H9 (cell line): ENCODE results near the gene SPATA20. TPM values are rescaled to one million over a fixed set of nuclear protein-coding genes. Genes with fewer than 3 reads are reported as not detected.

Experiments used
- DNase-seq: peaks from one replicate; pipeline ENCODE4 v3.0.0-alpha.2; 2017
- H2AFZ ChIP-seq: one replicate; pipeline ENCODE4 v1.6.1; 2013; ENCODE audit warnings: mild to moderate bottlenecking, low read length, control low read depth, moderate library complexity
- H2AK5ac ChIP-seq: 2 replicates; pipeline ENCODE4 v1.6.1; 2013; ENCODE audit warnings: low read length, control low read depth, mixed read lengths; ENCODE audit not compliant: insufficient read length
- H2BK120ac ChIP-seq: one replicate; pipeline ENCODE4 v1.6.1; 2013; ENCODE audit warnings: low read depth, mild to moderate bottlenecking, low read length, control low read depth, inconsistent platforms; ENCODE audit not compliant: poor library complexity, severe bottlenecking
- H2BK12ac ChIP-seq: 2 replicates; pipeline ENCODE4 v1.6.1; 2013; ENCODE audit warnings: low read length, control low read depth, mixed read lengths, low read depth; ENCODE audit not compliant: insufficient read length
- H2BK15ac ChIP-seq: 2 replicates; pipeline ENCODE4 v1.6.1; 2013; ENCODE audit warnings: low read depth, low read length, control low read depth
- H2BK20ac ChIP-seq: one replicate; pipeline ENCODE4 v1.6.1; 2013; ENCODE audit warnings: low read depth, mild to moderate bottlenecking, low read length, control low read depth, inconsistent platforms; ENCODE audit not compliant: poor library complexity, severe bottlenecking
- H2BK5ac ChIP-seq: 2 replicates; pipeline ENCODE4 v1.6.1; 2013; ENCODE audit warnings: low read length, control low read depth, mixed read lengths; ENCODE audit not compliant: insufficient read length
- H3K14ac ChIP-seq: 2 replicates; pipeline ENCODE4 v1.6.1; 2013; ENCODE audit warnings: low read length, control low read depth; ENCODE audit not compliant: insufficient read depth
- H3K18ac ChIP-seq: 2 replicates; pipeline ENCODE4 v1.6.1; 2013; ENCODE audit warnings: low read depth, mild to moderate bottlenecking, mixed read lengths, low read length, control low read depth; ENCODE audit not compliant: insufficient read length
- H3K23ac ChIP-seq: 2 replicates; pipeline ENCODE4 v1.6.1; 2013; ENCODE audit warnings: low read length, control low read depth, mixed read lengths, low read depth; ENCODE audit not compliant: insufficient read length
- H3K23me2 ChIP-seq: 2 replicates; pipeline ENCODE4 v1.6.1; 2013; ENCODE audit warnings: low read depth, mild to moderate bottlenecking, mixed read lengths, low read length, control low read depth; ENCODE audit not compliant: insufficient read length, poor library complexity, severe bottlenecking
- H3K27ac ChIP-seq: 2 replicates; pipeline ENCODE4 v1.5.1; 2013; ENCODE audit warnings: low read length, control low read depth, mixed read lengths, low read depth; ENCODE audit not compliant: insufficient read length
- H3K27me3 ChIP-seq: 2 replicates; pipeline ENCODE4 v1.6.1; 2013; ENCODE audit warnings: low read length, control low read depth, inconsistent platforms; ENCODE audit not compliant: insufficient read depth
- H3K4ac ChIP-seq: 2 replicates; pipeline ENCODE4 v1.6.1; 2013; ENCODE audit warnings: low read depth, mild to moderate bottlenecking, control low read depth, inconsistent platforms, low read length, moderate library complexity
- H3K4me1 ChIP-seq: 2 replicates; pipeline ENCODE4 v1.6.1; 2013; ENCODE audit warnings: low read length, control low read depth, inconsistent platforms; ENCODE audit not compliant: insufficient read depth
- H3K4me2 ChIP-seq: 2 replicates; pipeline ENCODE4 v1.6.1; 2013; ENCODE audit warnings: low read length, control low read depth, mixed read lengths; ENCODE audit not compliant: insufficient read length, insufficient read depth
- H3K56ac ChIP-seq: 2 replicates; pipeline ENCODE4 v1.6.1; 2013; ENCODE audit warnings: low read depth, mild to moderate bottlenecking, mixed read lengths, low read length, control low read depth; ENCODE audit not compliant: insufficient read length
- H3K79me1 ChIP-seq: 2 replicates; pipeline ENCODE4 v1.6.1; 2013; ENCODE audit warnings: low read depth, mild to moderate bottlenecking, moderate library complexity, low read length, control low read depth, inconsistent platforms; ENCODE audit not compliant: insufficient read depth, poor library complexity, severe bottlenecking
- H3K79me2 ChIP-seq: 2 replicates; pipeline ENCODE4 v1.6.1; 2013; ENCODE audit warnings: low read length, control low read depth, inconsistent platforms; ENCODE audit not compliant: insufficient read depth
- H3K9ac ChIP-seq: 2 replicates; pipeline ENCODE4 v1.6.1; 2013; ENCODE audit warnings: low read length, control low read depth, mixed read lengths; ENCODE audit not compliant: insufficient read length; ENCODE audit errors: extremely low read depth
- H3K9me3 ChIP-seq: one replicate; pipeline ENCODE4 v1.6.1; 2013; ENCODE audit warnings: low read depth, low read length, inconsistent platforms; ENCODE audit not compliant: control insufficient read depth
- H3T11ph ChIP-seq: one replicate; pipeline ENCODE4 v1.6.1; 2013; ENCODE audit warnings: mild to moderate bottlenecking, low read length, control low read depth, inconsistent platforms
- H4K20me1 ChIP-seq: one replicate; pipeline ENCODE4 v1.6.1; 2013; ENCODE audit not compliant: control insufficient read depth, insufficient read length, insufficient read depth
- H4K5ac ChIP-seq: 2 replicates; pipeline ENCODE4 v1.6.1; 2013; ENCODE audit warnings: low read depth, mild to moderate bottlenecking, mixed read lengths, low read length, control low read depth; ENCODE audit not compliant: insufficient read length
- H4K8ac ChIP-seq: replicated peaks from 2 replicates; pipeline ENCODE4 v1.6.1; 2013; ENCODE audit warnings: low read length, control low read depth, mixed read lengths, low read depth; ENCODE audit not compliant: insufficient read length
- H4K91ac ChIP-seq: 2 replicates; pipeline ENCODE4 v1.6.1; 2013; ENCODE audit warnings: low read depth, mild to moderate bottlenecking, moderate library complexity, mixed read lengths, low read length, control low read depth; ENCODE audit not compliant: insufficient read length
- H3K27ac Mint-ChIP-seq, 3 experiments: 2 replicates in 2 of 3; 3 replicates in 1 of 3; pipeline ENCODE4 v1.8.0; 2020 to 2021; ENCODE audit warnings: mixed read lengths in 3 of 3, mild to moderate bottlenecking in 1 of 3, moderate library complexity in 1 of 3
- H3K27me3 Mint-ChIP-seq: 2 replicates; pipeline ENCODE4 v1.8.0; 2021; ENCODE audit warnings: low read depth, mild to moderate bottlenecking, moderate library complexity, mixed read lengths
- H3K36me3 Mint-ChIP-seq, 3 experiments: 2 replicates in 2 of 3; 3 replicates in 1 of 3; pipeline ENCODE4 v1.8.0; 2020 to 2021; ENCODE audit warnings: low read depth in 3 of 3, mixed read lengths in 3 of 3; ENCODE audit not compliant: insufficient read depth in 1 of 3
- H3K4me1 Mint-ChIP-seq, 2 experiments: 2 replicates each; pipeline ENCODE4 v1.8.0; 2020; ENCODE audit warnings: mixed read lengths in 2 of 2
- H3K4me3 Mint-ChIP-seq, 2 experiments: 2 replicates in 1 of 2; 3 replicates in 1 of 2; pipeline ENCODE4 v1.8.0; 2020 to 2021; ENCODE audit warnings: mild to moderate bottlenecking in 2 of 2, mixed read lengths in 2 of 2, moderate library complexity in 1 of 2
- H3K9me3 Mint-ChIP-seq, 2 experiments: 2 replicates in 1 of 2; 3 replicates in 1 of 2; pipeline ENCODE4 v1.8.0; 2020; ENCODE audit warnings: mild to moderate bottlenecking in 2 of 2, mixed read lengths in 2 of 2, moderate library complexity in 1 of 2
- WGBS: extraction: QIAGEN DNeasy Blood & Tissue Kit; methylation state at CpG from one replicate; pipeline ENCODE4 v1.1.7; 2013; ENCODE audit warnings: missing lambda C conversion rate, low lambda C conversion rate, mixed read lengths; ENCODE audit not compliant: insufficient read length; ENCODE audit errors: extremely low coverage; 5-methylcytosine and 5-hydroxymethylcytosine counted together
- total RNA-seq: library from RNA; stranded (reverse); gene quantifications from 2 replicates; pipeline ENCODE4 v1.2.1, GENCODE V29; 2021
- TF ChIP-seq, protein P1 (sequence below): fragments of 200-600 bp; sonication (generic); conservative IDR thresholded peaks from 3 replicates; pipeline ENCODE4 v1.8.0; 2021; ENCODE audit warnings: antibody characterized with exemption, mild to moderate bottlenecking

Gene SPATA20
- total RNA-seq, 1 experiment from 2014 or later: 23.9 TPM

DNA sequence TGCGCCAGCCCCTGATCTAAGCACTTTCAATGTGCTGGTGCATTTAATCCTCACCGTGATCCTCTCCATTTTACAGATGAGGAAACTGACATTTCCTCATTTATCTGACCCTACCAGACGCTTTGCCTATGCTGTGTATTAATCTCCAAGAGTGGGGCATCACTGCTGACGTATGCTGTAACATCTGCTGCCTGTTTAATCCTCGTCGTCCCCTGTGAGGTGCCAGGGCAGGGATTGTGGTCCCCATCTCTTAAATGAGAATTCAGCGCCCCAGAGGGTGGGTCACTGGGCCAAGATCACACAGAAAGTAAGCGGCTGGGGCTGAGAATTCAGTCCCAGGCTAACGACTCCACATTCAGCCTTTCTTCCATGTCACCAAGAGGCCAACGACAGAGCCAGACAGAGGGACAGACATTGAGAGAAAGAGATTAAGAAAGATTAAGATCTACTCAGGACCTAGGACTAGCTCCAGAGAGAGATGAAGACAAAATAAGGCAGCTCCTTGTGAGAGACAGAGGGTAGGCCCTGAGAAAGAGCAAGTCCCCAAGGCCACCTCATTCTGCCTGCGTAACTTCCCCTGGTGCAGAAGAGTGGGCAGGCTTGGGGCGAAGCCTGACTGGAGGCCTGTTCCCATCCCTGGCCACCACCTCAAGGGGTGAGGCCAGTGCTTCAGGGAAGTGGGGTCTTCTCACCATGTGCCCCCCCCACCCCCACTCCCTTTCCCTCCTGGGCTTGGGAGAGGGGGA, 27.1 kb downstream of the SPATA20 start:
- Histone ChIP-seq H3K23me2 (no peaks in the 10 kb centered on the region), H4K5ac (no peak overlapping the region), H3K14ac (no peak overlapping the region), H2AK5ac (no peak overlapping the region), H2BK15ac (no peak overlapping the region), H3K56ac (no peak overlapping the region), H4K91ac (no peak overlapping the region), H2AFZ (no peak overlapping the region), H3K4me1 (no peaks in the 10 kb centered on the region), H3T11ph (no peak overlapping the region), H3K9me3 (no peaks in the 10 kb centered on the region), H3K18ac (no peak overlapping the region), H3K9ac (no peak overlapping the region), H3K27ac (no peak overlapping the region), H3K27me3 (no peaks in the 10 kb centered on the region; the same call in 1 of the 2 replicates), H4K20me1 (no peaks in the 10 kb centered on the region), H3K4me2 (no peak overlapping the region), H2BK120ac (no peak overlapping the region), H3K23ac (no peak overlapping the region), H2BK20ac (no peak overlapping the region), H2BK12ac (no peak overlapping the region), H3K4ac (no peak overlapping the region), H3K79me2 (no peaks in the 10 kb centered on the region), H2BK5ac (no peak overlapping the region), H3K79me1 (no peaks in the 10 kb centered on the region), H4K8ac (no peak overlapping the region)
- no peaks in the 10 kb centered on the region for H3K9me3 Mint-ChIP-seq
- no peak for DNase-seq
- H3K27me3 Mint-ChIP-seq: peaks cover 16% of the 10 kb centered on the region
- TF ChIP-seq, protein P1, sequence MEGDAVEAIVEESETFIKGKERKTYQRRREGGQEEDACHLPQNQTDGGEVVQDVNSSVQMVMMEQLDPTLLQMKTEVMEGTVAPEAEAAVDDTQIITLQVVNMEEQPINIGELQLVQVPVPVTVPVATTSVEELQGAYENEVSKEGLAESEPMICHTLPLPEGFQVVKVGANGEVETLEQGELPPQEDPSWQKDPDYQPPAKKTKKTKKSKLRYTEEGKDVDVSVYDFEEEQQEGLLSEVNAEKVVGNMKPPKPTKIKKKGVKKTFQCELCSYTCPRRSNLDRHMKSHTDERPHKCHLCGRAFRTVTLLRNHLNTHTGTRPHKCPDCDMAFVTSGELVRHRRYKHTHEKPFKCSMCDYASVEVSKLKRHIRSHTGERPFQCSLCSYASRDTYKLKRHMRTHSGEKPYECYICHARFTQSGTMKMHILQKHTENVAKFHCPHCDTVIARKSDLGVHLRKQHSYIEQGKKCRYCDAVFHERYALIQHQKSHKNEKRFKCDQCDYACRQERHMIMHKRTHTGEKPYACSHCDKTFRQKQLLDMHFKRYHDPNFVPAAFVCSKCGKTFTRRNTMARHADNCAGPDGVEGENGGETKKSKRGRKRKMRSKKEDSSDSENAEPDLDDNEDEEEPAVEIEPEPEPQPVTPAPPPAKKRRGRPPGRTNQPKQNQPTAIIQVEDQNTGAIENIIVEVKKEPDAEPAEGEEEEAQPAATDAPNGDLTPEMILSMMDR: no peak
- H3K36me3 Mint-ChIP-seq: peaks cover 0 to 5% (median 2%) of the 10 kb centered on the region in 3 experiments; a peak in 2 of 7 replicates
- H3K4me3 Mint-ChIP-seq: no peak overlapping the region
- H3K4me1 Mint-ChIP-seq: peaks cover 14 to 26% of the 10 kb centered on the region in 2 experiments; a peak in 3 of 4 replicates
- no peak overlapping the region for H3K27ac Mint-ChIP-seq
- no CpG with 5 or more reads among the region's 12 CpGs for WGBS
